Superior temporal gyrus (tissue), 1 donor: ENCODE measurements around the gene C21orf58.
"Not testable (repeated sequence)": the region's sequence is repeated elsewhere in the genome, so short reads cannot be mapped to it uniquely, and the experiment has no call there.

Experiments
- DNase-seq: peaks from one replicate; pipeline ENCODE4 v3.0.0-alpha.2; 2016; ENCODE audit errors: extremely low spot score

The C21orf58 gene

DNA sequence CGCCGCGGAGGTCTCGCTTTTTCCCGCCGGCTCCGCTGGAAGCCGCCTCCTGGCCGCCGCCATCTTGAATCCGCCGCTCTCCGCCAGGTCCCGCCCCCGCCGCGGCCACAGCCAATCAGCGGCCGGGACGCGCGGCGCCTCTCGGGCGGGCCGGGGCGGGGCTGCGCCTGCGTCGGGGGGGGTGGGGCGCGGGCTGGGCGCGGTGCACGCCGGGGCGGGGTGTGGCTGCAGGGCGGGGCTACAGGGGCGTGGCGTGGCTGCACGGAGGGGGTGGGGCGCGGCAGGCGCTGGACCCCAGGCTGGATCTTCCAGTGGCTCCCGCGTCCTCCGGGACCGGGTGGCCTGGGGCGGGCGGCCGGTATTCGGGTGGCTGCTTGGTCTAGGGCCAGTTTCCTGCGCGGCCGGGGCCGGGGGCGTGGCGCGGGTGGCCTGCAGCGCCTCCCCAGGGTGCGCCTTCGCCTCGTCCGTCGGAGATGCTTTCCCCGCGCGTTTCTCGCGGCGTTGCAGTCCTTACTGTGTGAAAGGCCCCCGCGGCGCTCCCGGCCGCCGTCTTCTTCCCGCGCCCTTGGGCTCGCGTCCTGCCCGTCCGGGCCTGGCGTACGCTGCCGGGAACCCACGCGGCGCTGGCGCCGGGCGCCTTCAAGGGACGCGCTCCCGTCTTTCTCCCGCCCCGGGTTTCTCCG is 861 bp upstream of the C21orf58 start:
- peak; percentile 73 for DNase-seq

DNA sequence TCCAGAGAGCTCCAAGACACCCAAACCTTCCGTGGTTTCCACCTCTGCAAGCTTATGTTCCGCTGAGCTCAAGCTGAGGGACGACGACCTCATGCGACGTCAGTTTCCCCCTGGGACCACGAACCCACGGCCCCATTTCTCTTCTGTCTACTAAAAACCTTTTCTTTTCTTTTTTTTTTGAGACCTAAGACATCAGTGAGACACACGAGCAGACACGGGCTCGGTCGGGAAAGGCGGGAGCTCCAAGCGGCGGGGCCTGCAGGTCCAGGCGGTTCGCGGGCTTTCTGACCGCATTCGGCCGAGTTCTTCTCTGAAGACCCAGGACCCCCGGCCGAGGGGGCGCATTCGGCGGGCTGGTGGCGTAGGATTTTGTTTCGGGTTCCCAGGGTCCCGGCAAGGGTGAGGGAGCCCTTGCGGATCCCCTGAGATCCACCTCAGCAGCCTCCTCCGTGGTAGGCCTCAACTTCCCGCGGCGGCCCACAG is 402 bp downstream of the C21orf58 start:
- no peak for DNase-seq

DNA sequence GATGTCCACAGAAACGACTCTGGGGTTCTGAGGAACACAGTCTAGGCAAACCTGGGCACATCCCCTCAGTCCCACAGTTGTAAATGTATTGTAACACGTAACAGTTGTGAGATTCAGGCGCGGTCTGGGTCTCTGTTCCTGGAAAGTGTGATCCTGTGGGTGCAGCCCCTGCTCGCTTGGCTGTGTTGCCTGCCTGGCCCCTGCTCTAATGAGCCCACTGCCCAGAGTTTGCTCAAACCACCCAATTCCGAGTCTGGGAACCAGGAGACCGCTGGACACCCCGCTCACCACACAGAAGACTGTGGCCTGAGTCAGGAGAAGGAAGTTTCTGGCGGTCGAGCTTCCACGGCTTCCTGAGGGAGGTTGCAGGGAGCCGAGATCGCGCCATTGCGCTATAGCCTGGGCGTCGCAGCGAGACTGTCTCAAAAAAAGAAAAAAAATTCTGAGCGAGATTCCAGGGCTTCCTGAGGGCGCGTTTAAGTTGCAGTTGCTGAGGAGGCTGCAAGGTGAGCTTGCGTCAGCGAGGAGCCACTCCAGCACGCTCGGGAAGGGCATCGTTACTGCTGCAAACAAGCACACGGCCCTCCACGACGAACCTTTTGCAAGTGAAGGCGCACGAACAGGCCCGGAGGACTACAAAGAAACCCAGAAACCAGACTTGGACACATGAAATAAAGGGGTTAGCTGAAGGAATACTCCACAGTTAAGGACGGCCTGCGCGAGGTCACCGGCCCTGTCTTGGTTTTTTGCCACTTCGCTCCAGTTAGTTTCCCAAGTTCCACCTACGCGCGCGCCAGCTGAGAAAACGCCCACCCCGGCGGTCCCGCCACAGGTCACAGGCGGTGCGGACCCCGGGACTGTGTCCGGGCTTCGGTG is 1.1 kb downstream of the C21orf58 start:
- DNase-seq: no peak

DNA sequence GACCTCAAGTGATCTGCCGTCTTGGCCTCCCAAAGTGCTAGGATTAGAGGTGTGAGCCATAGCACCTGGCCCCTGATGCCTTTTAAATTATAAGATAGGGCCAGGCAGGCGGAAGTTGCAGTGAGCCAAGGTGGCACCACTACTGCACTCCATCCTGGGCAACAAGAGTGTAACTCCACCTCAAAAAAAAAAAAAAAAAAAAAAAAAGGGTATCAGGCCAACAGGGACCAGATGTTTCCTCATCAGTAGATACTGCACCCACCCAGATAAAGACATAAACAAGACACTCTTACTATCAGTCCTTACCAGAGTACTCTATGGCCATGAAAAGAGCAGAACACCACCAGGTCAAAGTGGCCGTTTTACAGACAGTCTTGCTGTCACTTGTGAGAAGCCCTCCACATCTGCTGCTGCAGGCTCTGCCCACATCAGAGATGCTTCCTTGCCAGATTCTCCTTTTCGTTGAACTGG is 3.3 kb downstream of the C21orf58 start:
- DNase-seq: no peak

DNA sequence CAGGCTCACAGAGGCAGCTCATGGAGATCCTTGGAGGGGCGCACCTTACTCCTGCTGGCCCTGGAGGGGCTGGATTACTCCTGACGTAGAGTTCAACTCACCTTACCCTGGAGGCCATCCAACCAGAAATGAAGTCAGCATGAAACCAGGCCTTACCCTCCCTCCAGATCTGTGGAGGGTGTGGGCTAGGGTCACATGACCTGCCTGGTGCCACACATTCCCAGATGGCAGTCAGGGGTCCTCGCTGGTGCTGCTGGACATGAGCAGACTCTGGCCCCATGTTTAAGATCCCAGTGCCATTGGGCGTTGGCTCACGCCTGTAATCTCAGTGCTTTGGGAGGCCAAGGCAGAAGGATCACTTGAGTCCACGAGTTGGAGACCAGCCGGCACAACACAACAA is 4.5 kb downstream of the C21orf58 start:
- DNase-seq: no peak

DNA sequence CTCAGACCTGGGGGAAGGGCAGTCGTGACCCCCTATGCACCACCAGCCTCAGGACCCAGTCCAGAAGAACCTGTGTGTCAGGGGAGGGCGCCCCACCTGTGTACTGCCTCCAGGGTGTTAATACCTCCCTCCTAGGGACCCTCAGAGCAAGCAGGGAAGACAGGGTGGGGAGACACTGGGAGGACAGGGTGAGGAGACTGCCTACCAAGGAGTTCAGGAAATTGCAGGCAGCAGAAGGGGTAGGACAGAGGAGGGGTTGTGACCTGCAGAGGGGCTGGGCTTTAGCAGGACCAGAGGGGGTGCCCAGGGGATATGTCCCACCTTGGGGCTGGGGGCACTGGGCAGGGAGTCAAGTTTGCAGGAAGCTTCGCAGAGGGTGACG is 5.2 kb downstream of the C21orf58 start:
- DNase-seq: no peak

DNA sequence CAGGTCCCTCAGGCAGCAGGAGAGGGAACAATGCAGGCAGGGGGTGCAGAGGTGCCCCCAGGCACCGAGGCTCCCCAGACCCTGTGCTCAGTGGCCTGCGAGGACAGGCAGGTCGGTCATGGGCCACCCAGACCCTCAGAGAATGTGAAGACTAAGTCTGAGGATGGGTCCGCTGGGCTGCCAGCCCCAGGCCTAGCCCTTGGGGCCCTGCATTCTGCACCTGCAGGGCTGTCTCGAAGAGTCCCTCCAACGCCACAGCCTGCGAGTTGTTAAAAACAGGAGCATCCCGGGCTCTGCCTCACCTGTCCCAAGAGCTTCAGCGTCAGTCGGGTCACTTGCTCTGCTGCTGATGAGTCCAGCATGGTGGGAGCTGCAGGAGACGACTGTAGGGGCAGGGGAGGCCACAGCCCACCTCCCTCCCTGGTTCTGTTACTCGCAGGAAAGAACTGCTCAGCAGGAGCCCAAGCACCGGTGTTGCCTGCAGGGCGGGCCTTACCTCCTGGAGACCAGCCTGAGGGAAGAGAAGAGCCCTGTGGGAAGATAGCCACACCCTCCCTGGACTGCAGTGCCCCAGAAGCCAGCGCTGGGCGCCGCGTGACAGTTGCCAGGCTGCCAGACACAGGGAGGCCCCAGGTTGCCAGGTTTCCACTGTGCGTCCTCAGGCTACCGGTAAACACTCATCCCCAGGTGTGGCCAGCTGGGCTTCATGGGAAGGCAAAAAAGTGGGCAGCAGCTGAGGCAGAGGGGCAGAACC is 5.8 kb downstream of the C21orf58 start:
- DNase-seq: no peak

DNA sequence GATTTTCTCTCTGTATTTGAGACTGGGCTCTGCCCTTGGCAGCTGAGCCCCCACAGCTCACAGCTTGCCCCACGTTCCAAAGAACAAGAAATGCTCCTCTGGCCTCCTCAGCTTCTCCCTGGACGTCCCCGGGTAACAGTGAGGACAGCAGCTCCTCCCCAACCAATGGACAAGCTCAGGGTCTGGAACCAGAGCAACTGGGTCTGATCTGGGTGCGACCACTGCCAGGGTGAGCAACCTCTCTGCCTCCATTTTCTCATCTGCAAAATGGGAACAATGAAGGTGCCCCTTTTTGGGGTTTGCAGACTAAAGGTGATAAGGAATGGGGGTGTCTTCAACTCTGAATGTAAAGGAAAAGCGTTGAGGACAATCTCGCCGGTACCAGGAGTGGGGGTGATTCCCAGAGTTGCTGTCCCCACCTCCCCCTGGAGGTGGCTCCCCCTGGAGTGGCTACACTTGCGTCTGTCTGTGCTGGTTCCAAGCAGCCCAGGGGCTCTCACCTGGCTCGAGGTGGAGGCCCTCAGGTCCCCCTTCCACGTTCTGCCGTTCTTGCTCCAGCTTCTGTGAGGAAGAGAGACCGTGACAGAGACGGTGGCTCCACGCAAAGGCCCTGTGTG is 6.9 kb downstream of the C21orf58 start:
- no peak for DNase-seq

DNA sequence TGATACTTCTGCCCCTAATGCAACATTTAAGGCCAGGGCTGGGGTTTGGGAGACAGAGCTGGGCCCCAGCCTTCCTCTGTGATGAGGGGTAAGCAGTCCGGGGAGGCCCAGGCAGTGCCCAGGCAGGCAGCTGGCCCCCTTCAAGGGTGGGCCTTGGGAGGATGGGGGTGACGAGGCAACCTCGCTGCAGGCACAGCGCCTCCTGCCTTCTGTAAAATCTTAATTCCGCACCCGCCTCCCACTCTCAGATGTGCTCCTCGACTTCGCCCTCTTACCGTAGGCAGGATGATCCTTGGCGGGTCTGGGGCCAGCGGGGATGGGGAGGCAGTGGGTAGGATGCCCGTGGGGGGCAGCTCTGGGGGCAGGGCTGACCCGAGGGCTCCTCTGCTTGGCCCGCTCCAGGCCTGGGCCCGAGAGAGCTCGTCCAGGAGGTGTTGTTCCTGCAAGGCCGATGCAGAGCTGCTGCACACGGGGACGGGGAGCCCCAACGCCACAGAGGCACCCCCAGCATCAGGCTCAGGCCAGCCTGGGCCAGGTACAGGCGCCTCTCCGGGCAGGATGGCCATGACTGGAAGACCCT is 9.1 kb downstream of the C21orf58 start:
- no peak for DNase-seq

DNA sequence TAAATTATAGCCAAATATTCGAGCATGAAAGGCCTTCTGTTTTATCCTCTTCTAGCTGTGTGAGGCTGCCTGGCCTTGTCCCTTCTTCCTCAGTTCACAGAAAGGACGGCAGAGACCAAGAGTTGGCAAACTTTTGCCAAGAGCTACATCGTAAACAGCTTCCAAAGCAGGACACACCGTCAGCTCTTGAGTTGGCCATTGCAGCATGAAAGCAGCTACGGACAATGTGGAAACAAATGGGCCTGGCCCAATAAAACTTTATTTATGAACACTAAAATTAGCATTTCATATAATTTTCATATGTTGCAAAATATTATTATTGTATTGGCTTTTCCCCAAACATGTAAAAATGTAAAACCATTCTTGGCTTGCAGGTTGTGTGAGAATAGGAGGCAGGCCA is 10.7 kb downstream of the C21orf58 start:
- no peak for DNase-seq

DNA sequence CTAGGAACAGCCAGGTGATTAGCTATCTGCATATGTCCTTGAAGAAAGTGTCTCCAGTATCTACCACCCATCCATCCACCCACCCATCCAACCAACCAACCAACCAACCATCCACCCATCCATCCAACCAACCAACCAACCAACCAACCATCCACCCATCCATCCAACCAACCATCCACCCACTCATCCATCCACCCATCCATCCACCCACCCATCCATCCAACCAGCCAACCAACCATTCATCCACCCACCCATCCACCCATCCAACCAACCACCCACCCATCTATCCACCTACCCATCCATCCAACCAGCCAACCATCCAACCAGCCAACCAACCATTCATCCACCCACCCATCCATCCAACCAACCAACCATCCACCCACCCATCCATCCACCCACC is 12.1 kb downstream of the C21orf58 start:
- no peak for DNase-seq

DNA sequence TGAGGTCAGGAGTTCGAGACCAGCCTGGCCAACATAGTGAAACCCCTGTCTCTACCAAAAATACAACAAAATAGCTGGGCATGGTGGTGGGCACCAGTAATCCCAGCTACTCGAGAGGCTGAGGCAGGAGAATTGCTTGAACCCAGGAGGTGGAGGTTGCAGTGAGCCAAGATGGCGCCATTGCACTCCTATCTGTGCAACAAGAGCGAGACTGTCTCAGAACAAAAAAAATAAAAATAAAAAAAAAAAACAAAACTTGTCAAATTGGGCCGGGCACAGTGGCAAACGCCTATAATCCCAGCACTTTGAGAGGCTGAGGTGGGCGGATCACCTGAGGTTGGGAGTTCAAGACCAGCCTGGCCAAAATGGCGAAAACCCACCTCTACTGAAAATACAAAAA is 13.4 kb downstream of the C21orf58 start:
- DNase-seq: not testable (repeated sequence)

DNA sequence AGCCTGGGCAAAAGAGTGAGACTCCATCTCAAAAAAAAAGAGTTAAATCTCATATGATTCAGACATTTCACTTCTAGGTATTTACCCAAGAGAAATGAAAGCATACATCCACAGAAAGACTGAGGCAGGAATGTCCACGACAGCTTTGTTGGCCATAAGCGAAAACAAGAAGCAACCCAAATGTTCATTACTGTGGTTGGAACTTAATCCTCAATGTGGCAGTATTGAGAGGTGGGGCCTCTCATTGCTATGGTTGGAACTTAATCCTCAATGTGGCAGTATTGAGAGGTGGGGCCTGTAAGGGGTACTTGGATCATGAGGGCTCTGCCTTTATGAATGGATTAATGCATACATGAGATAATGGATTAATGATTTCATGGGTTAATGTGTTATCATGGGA is 15.2 kb downstream of the C21orf58 start:
- no peak for DNase-seq

DNA sequence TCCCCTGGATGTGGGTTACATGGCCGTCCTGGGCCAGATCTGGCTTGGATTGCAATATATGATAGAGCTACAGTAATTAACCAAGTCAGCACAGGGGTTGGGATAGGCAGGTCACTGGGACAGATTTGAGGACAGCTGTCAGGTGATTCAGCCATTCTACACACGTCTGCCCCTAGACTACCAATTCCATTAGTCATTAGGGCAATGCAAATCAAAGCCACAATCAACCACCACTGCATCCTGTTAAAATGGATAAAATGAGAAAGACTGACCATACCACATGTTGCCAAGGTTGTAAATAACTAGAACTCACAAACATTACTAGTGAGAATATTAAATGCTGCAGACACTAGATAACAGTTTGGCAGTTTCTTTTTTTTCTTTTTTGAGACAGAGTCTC is 16.0 kb downstream of the C21orf58 start:
- no peak for DNase-seq

DNA sequence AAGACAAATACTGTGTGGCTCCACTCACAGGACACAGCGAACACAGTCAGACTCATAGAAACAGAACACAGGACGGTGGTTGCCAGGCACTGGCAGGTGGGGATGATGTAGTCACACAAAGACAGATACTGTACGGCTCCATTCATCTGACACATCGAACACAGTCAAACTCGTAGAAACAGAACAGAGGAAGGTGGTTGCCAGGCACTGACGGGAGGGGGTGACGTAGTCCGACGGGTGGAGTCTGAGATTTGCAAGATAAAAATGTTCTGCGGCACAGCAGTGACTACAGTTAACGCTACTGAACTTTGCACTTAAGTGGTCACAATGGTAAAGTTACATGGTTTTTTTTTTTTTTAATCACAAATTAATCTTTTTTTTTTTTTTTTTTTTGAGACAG is 18.7 kb downstream of the C21orf58 start:
- peak; percentile 51 for DNase-seq

DNA sequence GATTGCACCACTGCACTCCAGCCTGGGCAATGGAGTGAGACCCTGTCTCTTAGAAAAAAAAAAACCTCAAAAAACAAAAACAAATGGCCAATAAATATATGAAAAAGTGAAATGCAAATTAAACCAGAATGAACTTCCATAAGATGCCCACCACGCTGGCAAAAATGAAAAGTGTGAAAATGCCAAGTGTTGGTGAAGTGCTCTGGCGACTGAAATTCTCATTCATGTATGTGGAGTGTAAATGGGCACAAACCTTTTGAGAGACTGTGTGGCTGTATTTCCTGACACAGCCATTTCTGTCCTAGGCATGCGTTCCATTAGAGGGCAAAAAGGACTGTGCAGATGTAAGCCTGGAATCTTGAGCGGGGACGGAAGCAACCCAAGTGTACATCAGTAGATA is 19.2 kb downstream of the C21orf58 start:
- DNase-seq: no peak

DNA sequence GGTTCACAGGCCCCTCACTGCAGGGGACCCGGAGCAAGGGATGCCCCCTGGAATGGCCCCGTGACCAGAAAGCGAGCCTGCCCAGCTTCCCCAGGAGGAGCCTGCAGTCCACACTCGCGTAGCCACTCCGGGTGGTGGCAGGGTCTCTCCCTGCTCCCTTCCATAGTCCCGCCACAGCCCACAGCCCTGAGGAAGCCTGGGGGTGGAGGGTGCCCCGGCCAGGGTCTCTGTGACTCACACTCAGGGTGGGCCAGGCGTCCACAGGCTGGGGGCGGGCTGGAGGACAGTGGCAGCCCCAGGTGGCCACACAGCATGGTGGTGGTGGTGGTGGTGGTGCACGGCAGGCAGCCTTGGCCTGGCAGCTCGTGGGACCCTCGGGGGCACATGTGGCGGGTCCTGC is 21.9 kb downstream of the C21orf58 start:
- DNase-seq: no peak

DNA sequence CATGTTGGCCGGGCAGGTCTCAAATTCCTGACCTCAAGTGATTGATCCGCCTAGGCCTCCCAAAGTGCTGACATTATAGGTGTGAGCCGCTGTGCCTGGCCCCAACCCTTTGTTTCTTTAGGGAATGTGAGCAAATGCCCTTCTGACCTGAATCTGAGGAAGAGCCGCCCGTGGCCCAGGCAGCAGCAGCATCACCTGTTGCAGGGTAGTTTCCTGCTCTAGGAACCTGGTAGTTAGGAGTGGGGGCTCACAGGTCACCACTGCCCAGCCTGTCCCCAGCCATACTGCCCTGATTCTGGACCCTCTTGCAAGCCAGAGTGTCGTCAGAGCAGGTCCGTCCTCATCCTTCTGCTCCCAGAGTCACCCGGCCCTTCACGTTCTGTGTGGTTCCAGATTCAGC is 24.5 kb downstream of the C21orf58 start:
- DNase-seq: no peak

DNA sequence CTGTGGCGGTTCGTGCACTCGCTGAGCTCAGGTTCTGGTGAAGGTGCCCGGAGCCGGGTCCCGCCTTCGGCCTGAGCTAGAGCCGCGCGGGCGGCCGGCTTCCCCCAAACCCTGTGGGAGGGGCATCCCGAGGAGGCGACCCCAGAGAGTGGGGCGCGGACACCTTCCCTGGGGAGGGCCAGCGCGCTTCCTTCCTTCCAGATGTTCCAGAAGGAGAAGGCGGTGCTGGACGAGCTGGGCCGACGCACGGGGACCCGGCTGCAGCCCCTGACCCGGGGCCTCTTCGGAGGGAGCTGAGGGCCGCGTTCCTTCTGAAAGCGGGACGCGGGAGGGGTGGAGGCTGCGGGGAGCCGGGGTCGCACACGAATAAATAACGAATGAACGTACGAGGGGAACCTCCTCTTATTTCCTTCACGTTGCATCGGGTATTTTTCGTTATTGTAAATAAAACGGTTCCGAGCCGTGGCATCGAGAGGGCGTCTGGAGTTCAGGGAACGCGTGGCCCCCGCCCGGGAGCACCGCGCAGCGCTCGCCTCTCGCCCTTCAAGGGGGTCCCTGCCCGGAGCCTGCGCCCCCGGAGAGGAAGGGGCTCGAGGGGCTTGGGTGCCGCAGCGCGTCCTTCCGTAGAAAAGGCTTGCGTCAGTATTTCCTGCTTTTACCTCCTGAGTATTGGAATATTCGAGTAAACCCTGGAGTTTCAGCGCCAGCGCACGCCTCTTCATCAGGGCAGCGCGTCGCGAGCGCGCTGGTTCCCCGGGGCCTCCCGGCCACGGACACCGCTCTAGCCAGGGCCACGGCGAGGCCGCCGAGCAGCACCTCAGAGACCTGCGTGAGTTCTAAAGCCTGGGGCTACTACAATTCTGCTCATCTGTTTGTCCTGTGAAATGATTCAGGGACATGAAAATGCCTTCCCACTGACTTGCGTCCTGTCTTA is 26.1 kb downstream of the C21orf58 start:
- no peak for DNase-seq

DNA sequence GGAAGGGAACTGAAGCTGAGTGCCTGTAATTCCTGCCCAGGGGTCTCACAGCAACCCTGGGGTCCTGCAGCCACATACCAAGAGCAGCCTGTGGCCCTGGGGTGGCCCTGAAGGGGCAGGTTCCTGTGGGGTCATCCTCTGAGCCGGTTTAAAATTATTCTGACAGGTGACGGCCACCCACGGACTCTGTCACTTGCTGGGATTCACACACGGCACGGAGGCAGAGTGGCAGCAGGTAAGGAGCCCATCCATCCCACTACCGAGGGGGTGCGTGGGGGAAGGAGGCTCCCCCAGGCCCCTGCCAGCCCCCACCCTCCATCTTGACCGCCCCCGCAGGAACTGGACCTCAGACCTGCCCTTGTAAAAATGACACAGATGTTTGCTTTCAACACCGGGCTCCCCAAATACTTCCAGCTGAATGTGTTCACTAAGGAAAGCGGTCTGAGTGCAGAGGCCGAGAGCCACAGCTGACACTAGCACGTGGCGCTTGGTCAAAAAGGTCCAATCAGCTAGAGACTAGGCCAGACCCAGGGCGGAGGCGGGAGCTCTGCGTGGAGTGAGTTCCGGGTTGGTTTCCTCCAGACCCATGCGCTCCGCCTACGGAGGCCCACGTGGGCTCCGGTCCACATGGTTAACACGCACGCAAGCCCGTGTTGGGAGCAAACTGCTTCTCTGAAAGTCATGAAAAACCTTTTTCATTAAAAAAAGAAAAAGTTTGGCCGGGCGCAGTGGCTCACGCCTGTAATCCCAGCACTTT is 27.5 kb downstream of the C21orf58 start:
- no peak for DNase-seq
